WI38 (cell line): ENCODE data around the gene UVRAG.

ENCODE experiments used
- H3K4me3 ChIP-seq: 2 replicates; pipeline ENCODE4 v1.5.1; 2011; ENCODE audit warnings: low read depth, mild to moderate bottlenecking, control low read depth, low read length
- CTCF ChIP-seq: IDR thresholded peaks from 2 replicates; pipeline ENCODE4 v1.5.1; 2012; ENCODE audit warnings: low read depth, mild to moderate bottlenecking, control low read depth, low read length

Gene UVRAG

DNA sequence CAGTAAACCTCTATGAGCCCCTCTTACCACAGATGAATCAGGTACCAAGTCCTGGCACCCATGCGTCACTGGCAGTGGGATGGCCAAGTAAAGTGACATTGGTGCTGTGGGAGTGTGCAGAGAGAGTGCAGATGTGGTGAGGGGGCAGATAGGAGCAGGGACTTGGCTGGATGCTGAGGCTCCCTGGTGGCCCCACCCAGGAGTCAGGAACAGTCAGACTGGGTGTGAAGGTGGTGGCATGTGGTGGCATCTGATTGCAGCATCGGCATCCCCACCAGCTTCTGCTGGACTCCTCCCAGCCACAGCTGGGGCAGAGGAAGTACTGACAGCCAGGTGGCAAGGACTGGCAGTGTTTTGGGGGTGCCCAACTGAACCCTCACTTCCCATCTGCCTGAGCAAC lies 35.0 kb upstream of the UVRAG start:
- H3K4me3 ChIP-seq = no peak overlapping the region
- TF ChIP-seq CTCF = no peak

- H3K4me3 ChIP-seq = no peak overlapping the region
- no peak for TF ChIP-seq CTCF
Observed at GRCh38 chr11:75780888-75781287, 34.1 kb upstream of the UVRAG start.

- H3K4me3 ChIP-seq = no peak overlapping the region
- no peak for TF ChIP-seq CTCF
Observed at GRCh38 chr11:75781296-75781695, 33.7 kb upstream of the UVRAG start.

GRCh38 chr11:75781831-75782230 lies 33.2 kb upstream of the UVRAG start:
- no peak for TF ChIP-seq CTCF
- H3K4me3 ChIP-seq = no peak overlapping the region

DNA sequence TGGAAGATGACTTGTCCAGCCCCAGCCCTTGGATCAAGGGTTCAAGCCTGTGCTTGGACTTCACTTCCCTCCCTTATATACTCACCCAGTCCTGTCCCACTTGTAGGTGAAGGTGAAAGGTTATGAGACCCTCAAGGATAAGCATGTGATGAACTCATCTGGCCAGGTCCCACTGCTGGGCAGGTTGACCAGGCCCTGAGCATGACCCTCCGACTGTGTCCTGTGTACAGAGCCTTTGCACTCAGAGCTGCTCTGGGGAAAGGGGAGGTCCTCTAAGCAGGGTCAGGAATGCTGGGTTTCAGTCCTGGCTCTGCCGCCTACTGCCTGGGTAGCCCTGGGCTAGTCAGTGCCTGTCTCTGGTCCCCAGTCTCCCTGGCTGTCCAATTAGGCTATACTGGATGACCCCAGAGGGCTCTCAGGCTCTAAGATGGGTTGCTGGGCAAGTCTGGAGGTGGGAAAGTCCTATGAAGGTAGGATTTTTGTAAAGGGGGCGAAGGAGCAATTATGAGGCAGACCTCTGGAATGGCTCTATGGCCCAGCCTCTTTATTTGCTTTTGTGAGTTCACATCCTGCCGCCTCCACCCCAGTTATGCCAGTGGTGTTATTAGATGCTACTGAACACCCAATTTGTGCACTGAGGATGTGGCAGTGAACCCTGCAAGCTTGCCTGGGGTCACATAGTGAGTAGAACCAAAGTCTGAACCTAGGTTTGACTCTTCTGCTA lies 32.3 kb upstream of the UVRAG start:
- no peak for TF ChIP-seq CTCF
- no peak overlapping the region for H3K4me3 ChIP-seq

DNA sequence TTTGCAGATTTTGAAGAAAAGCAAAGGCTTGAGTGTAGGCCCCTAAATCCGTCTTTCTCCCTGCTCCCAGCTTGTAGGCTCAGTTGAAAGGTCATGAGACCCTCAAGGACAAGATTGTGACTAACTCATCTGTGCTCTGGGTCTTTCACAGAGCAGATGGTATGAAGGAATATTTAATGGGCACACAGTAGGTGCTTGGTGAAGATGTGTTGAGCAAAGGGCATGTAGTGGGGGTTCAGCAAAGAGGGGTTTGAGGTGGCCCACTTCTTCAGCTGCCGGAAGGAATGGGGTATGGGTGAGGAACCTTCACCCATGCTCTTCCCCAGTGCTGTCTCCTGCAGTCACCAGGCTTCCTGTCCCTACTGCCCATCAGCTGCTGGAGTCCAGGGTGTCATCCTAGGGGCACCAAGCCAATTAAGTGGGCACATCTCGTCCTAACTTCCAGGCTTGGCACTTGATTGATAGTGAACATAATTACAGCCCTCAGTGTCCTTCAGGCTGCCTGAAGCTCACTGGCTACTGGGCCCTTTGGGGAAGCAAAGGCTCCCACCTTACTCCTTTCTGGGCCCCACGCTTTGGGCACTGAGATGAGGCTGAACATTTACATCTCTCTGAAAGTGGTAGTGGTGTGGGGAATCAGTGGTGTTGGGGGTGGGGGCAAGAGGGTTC lies 31.5 kb upstream of the UVRAG start:
- TF ChIP-seq CTCF = no peak
- no peak overlapping the region for H3K4me3 ChIP-seq

GRCh38 chr11:75784085-75784478 lies 30.9 kb upstream of the UVRAG start:
- TF ChIP-seq CTCF = no peak
- no peak overlapping the region for H3K4me3 ChIP-seq
